Epithelial cell of proximal tubule (primary cell): ENCODE data around the gene SIRT7. TPM values are rescaled to one million over a fixed set of nuclear protein-coding genes. Genes with fewer than 3 reads are reported as not detected.

Experiments
- DNase-seq: peaks from one replicate; pipeline ENCODE4 v3.0.0-alpha.2; 2011; ENCODE audit warnings: low read depth
- H3K4me3 ChIP-seq: 2 replicates; pipeline ENCODE4 v1.5.1; 2011; ENCODE audit warnings: low read depth, mild to moderate bottlenecking, low read length
- CTCF ChIP-seq: conservative IDR thresholded peaks from 2 replicates; pipeline ENCODE4 v1.5.1; 2012; ENCODE audit warnings: low read depth, mild to moderate bottlenecking, low read length
- total RNA-seq: library from RNA; depleted of rRNA; stranded (reverse); fragments of >200 nt; gene quantifications from 2 replicates; pipeline ENCODE4 v1.2.3, GENCODE V29; 2015

SIRT7 gene
- total RNA-seq, 1 donor from 2014 or later = 38.1 TPM

GRCh38 chr17:81961521-81962498, 43.8 kb upstream of the SIRT7 start:
- no peak for TF ChIP-seq CTCF
- H3K4me3 ChIP-seq = no peak overlapping the region
- no peak for DNase-seq

GRCh38 chr17:81961087-81961511, 43.1 kb upstream of the SIRT7 start, which contains the start of gene NOTUM:
Gene NOTUM, minus strand, starts transcription at chr17:81961187. Its CDS starts 278 bp downstream, at chr17:81960909.
- H3K4me3 ChIP-seq = no peak within 1 kb of the TSS
- DNase-seq = no peak
- TF ChIP-seq CTCF = no peak

- no peak for DNase-seq
- no peak overlapping the region for H3K4me3 ChIP-seq
- no peak for TF ChIP-seq CTCF
These were observed 42.4 kb upstream of the SIRT7 start for GRCh38 chr17:81960130-81960958.

- no peak overlapping the region for H3K4me3 ChIP-seq
- no peak for DNase-seq
- TF ChIP-seq CTCF = peak; percentile 62
These were observed 41.6 kb upstream of the SIRT7 start for GRCh38 chr17:81959362-81960129.

- TF ChIP-seq CTCF = no peak
- no peak overlapping the region for H3K4me3 ChIP-seq
- DNase-seq = no peak
These were observed 40.8 kb upstream of the SIRT7 start for GRCh38 chr17:81958633-81959342.
